ENCODE measurements around the gene DOP1A. TPM values are rescaled to one million over a fixed set of nuclear protein-coding genes. Genes with fewer than 3 reads are reported as not detected.

Gene DOP1A
- total and polyA plus RNA-seq, 12 donors: 2.5 to 26.8 (median 20.8) TPM

GRCh38 chr6:83168556-83168955 lies 101.1 kb downstream of the DOP1A start:
- Histone ChIP-seq H3K4me1 (no peaks in the 10 kb centered on the region), H3K36me3 (peaks cover 0 to 100% (median 54%) of the 10 kb centered on the region in 9 donors), H3K27me3 (no peaks in the 10 kb centered on the region), H3K9me3 (no peaks in the 10 kb centered on the region), H3K27ac (no peak overlapping the region), H3K4me3 (no peak overlapping the region)
- 90 to 95% methylated on average over 1 of the region's 1 CpG for WGBS, 2 donors
- no peak for TF ChIP-seq CTCF (IDR thresholded peaks at IDR 0.05)
- DNase-seq (no peak), ATAC-seq (no peak)
- intact Hi-C loops (cut with DNase I): loop anchor here in 1 of 10 donors (5.0 kb wide), 1 partner anchor 46 kb away; no protein-coding TSS in a partner anchor

- no peak for TF ChIP-seq CTCF (IDR thresholded peaks at IDR 0.05)
Measured at GRCh38 chr6:83169106-83169505, 101.6 kb downstream of the DOP1A start.

GRCh38 chr6:83169511-83169910 lies 102.0 kb downstream of the DOP1A start:
- Histone ChIP-seq H3K4me3 (no peak overlapping the region), H3K36me3 (peaks cover 0 to 100% (median 56%) of the 10 kb centered on the region in 9 donors), H3K4me1 (no peaks in the 10 kb centered on the region), H3K27ac (no peak overlapping the region), H3K27me3 (no peaks in the 10 kb centered on the region), H3K9me3 (no peaks in the 10 kb centered on the region)
- DNase-seq (no peak), ATAC-seq (no peak)
- 92 to 95% methylated on average over 1 of the region's 1 CpG for WGBS, 2 donors
- TF ChIP-seq CTCF (IDR thresholded peaks at IDR 0.05): no peak
- intact Hi-C loops (cut with DNase I): loop anchor here in 1 of 10 donors (5.0 kb wide), 1 partner anchor 47 kb away; no protein-coding TSS in a partner anchor

More at GRCh38 chr6:83169106-83169505, 101.6 kb downstream of the DOP1A start:
- H3K27ac ChIP-seq: no peak overlapping the region
- DNase-seq (no peak), ATAC-seq (no peak)
- peaks cover 0 to 100% (median 56%) of the 10 kb centered on the region in 9 donors for H3K36me3 ChIP-seq
- no peaks in the 10 kb centered on the region for H3K27me3 ChIP-seq
- no peaks in the 10 kb centered on the region for H3K9me3 ChIP-seq
- intact Hi-C loops (cut with DNase I): loop anchor here in 1 of 10 donors (5.0 kb wide), 1 partner anchor 47 kb away; no protein-coding TSS in a partner anchor
- H3K4me1 ChIP-seq: no peaks in the 10 kb centered on the region
- H3K4me3 ChIP-seq: no peak overlapping the region

- H3K4me3 ChIP-seq: no peak overlapping the region
- no peaks in the 10 kb centered on the region for H3K27me3 ChIP-seq
- H3K36me3 ChIP-seq: peaks cover 0 to 100% (median 41%) of the 10 kb centered on the region in 9 donors
- H3K27ac ChIP-seq: no peak overlapping the region
- peaks cover 0 to 7% (median 0%) of the 10 kb centered on the region in 9 donors for H3K4me1 ChIP-seq
- no peaks in the 10 kb centered on the region for H3K9me3 ChIP-seq
- no peak for TF ChIP-seq CTCF (IDR thresholded peaks at IDR 0.05)
- DNase-seq (no peak), ATAC-seq (no peak)
- WGBS, 2 donors: 87 to 93% methylated on average over 4 of the region's 4 CpGs
- intact Hi-C loops (cut with DNase I): loop anchor here in 1 of 10 donors (10.0 kb wide), 1 partner anchor 51 kb away; no protein-coding TSS in a partner anchor
Measured at GRCh38 chr6:83176246-83176645, 108.8 kb downstream of the DOP1A start.
